Measurements from ENCODE around the gene FNIP2. TPM values are rescaled to one million over a fixed set of nuclear protein-coding genes. Genes with fewer than 3 reads are reported as not detected.

The FNIP2 gene
- polyA plus RNA-seq, 1 of the 3 experiments (the other 2 are of a cell fraction), result 0.97 TPM

GRCh38 chr4:158738866-158739265 lies 30.0 kb upstream of the FNIP2 start (continued):
- TF ChIP-seq YY1 (IDR thresholded peaks at IDR 0.05; ENCODE audit: low read depth) (no peak), MEF2A (IDR thresholded peaks at IDR 0.05; ENCODE audit: borderline replicate concordance, low read depth) (no peak), TCF12 (IDR thresholded peaks at IDR 0.05) (no peak), MXI1 (IDR thresholded peaks at IDR 0.05; ENCODE audit: low read depth, low read length) (no peak), JUND (IDR thresholded peaks at IDR 0.05) (no peak)
- TF ChIP-seq, protein P1, sequence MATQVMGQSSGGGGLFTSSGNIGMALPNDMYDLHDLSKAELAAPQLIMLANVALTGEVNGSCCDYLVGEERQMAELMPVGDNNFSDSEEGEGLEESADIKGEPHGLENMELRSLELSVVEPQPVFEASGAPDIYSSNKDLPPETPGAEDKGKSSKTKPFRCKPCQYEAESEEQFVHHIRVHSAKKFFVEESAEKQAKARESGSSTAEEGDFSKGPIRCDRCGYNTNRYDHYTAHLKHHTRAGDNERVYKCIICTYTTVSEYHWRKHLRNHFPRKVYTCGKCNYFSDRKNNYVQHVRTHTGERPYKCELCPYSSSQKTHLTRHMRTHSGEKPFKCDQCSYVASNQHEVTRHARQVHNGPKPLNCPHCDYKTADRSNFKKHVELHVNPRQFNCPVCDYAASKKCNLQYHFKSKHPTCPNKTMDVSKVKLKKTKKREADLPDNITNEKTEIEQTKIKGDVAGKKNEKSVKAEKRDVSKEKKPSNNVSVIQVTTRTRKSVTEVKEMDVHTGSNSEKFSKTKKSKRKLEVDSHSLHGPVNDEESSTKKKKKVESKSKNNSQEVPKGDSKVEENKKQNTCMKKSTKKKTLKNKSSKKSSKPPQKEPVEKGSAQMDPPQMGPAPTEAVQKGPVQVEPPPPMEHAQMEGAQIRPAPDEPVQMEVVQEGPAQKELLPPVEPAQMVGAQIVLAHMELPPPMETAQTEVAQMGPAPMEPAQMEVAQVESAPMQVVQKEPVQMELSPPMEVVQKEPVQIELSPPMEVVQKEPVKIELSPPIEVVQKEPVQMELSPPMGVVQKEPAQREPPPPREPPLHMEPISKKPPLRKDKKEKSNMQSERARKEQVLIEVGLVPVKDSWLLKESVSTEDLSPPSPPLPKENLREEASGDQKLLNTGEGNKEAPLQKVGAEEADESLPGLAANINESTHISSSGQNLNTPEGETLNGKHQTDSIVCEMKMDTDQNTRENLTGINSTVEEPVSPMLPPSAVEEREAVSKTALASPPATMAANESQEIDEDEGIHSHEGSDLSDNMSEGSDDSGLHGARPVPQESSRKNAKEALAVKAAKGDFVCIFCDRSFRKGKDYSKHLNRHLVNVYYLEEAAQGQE (IDR thresholded peaks at IDR 0.05; ENCODE audit: low read depth, low read length), result no peak

GRCh38 chr4:158739600-158739999 lies 29.2 kb upstream of the FNIP2 start:
- no peak overlapping the region for H2AFZ ChIP-seq (ENCODE audit: low read depth)
- DNase-seq, result no peak
- H3K79me2 ChIP-seq (ENCODE audit: insufficient read depth), result no peaks in the 10 kb centered on the region
- H3K4me1 ChIP-seq (ENCODE audit: control insufficient read depth in 1 of 2, insufficient read depth in 2 of 2, low read depth in 1 of 2, low read length in 1 of 2), result no peaks in the 10 kb centered on the region
- H3K4me2 ChIP-seq, result no peak overlapping the region
- H3K27ac ChIP-seq (ENCODE audit: low read depth in 2 of 2, low read length in 1 of 2), result no peak overlapping the region
- no peak for TF ChIP-seq YY1 (IDR thresholded peaks at IDR 0.05; ENCODE audit: low read depth)
- TF ChIP-seq TEAD4 (IDR thresholded peaks at IDR 0.05; ENCODE audit: borderline replicate concordance, insufficient read depth), result no peak
- no peak for TF ChIP-seq RFX5 (IDR thresholded peaks at IDR 0.05; ENCODE audit: low read length)
- TF ChIP-seq, protein P2, sequence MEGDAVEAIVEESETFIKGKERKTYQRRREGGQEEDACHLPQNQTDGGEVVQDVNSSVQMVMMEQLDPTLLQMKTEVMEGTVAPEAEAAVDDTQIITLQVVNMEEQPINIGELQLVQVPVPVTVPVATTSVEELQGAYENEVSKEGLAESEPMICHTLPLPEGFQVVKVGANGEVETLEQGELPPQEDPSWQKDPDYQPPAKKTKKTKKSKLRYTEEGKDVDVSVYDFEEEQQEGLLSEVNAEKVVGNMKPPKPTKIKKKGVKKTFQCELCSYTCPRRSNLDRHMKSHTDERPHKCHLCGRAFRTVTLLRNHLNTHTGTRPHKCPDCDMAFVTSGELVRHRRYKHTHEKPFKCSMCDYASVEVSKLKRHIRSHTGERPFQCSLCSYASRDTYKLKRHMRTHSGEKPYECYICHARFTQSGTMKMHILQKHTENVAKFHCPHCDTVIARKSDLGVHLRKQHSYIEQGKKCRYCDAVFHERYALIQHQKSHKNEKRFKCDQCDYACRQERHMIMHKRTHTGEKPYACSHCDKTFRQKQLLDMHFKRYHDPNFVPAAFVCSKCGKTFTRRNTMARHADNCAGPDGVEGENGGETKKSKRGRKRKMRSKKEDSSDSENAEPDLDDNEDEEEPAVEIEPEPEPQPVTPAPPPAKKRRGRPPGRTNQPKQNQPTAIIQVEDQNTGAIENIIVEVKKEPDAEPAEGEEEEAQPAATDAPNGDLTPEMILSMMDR (IDR thresholded peaks at IDR 0.05), result no peak
- no peak for TF ChIP-seq FOXM1 (IDR thresholded peaks at IDR 0.05; ENCODE audit: low read depth)
- TF ChIP-seq SIN3A (IDR thresholded peaks at IDR 0.05; ENCODE audit: borderline replicate concordance, low read depth, low read length), result no peak
- no peak for TF ChIP-seq MAX (IDR thresholded peaks at IDR 0.05; ENCODE audit: low read depth)
- no peak for TF ChIP-seq POLR2AphosphoS5 (IDR thresholded peaks at IDR 0.05; ENCODE audit: low read depth, low read length)
- no peak for TF ChIP-seq FOXJ3 (CRISPR knock-in tag; IDR thresholded peaks at IDR 0.05)
- H3K9ac ChIP-seq, result no peak overlapping the region
- H3K36me3 ChIP-seq (replicated peaks in 1 of 2; ENCODE audit: control insufficient read depth in 1 of 2, insufficient read depth in 2 of 2, low read length in 1 of 2), result no peaks in the 10 kb centered on the region
- no peaks in the 10 kb centered on the region for H3F3A ChIP-seq (replicated peaks; ENCODE audit: insufficient read depth)
- H3K4me3 ChIP-seq (ENCODE audit: low read depth in 2 of 2, low read length in 1 of 2), result no peak overlapping the region
- ChIA-PET POLR2A (no interaction called here), CTCF (interaction anchor here (2.0 kb wide), 1 partner anchor 9 kb away, joined by 13 read pairs; no protein-coding TSS in a partner anchor)
- no peaks in the 10 kb centered on the region for H3K9me2 ChIP-seq
- H4K20me1 ChIP-seq (ENCODE audit: insufficient read depth), result no peaks in the 10 kb centered on the region
- H3K27me3 ChIP-seq (ENCODE audit: insufficient read depth), result no peaks in the 10 kb centered on the region
- WGBS (ENCODE audit: low lambda C conversion rate), result 96% methylated on average over 2 of the region's 2 CpGs
- H3K9me3 ChIP-seq, result no peaks in the 10 kb centered on the region

Data from SK-N-SH (cell line).